NAMALWA (cell line): ENCODE measurements around the gene UPF1.

Experiments
- DNase-seq: peaks from one replicate; pipeline ENCODE4 v3.0.0-alpha.2; 2015; ENCODE audit warnings: low spot score

Gene UPF1

DNA sequence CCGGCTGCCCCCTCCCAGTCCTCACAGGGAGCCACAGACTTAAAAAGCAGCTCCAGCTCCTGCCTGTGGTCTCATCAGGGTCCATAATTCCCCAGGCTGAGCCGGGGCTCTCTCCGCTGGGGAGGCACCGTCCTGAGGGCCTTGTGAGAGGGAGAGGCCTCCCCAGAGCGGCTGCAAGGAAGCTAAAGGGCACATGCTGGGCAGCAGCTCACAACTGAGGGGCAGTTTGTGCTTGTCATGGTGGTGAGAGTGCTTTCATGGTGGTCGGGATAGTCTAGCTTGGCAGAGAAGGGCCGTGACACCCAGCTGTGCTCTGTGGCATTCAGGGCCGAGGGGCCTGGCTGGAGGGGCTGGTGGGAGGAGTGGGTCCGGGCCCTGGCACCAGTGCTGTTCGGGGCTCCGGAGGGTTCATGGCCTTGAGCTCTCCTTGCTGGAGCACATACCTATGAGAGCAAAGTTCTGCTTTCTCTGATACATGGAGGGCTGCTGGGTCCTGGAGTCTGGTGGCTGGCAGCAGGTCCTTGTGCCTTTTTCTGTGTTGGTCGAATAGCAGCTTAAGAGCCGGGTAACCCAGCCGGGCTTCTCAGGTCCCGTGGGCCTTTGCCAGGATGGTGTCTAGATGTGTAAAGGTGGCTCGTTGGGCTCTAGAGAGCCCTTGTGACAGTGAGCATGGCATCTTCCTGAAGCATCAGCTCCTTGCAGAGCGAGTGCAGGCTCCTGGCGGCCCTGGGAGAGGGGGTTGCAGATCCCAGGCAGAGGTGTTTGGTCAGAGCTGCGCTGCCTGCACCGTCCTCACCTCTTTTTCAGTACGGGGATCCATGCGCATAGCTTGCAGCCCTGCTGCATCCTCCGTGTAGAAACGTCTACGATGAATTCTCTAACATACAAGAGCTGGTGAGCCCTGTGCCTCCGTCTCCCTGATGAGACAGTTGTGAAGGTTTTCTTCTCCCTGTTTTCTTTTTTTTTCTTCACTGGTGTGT is 8.8 kb downstream of the UPF1 start:
- no peak for DNase-seq

DNA sequence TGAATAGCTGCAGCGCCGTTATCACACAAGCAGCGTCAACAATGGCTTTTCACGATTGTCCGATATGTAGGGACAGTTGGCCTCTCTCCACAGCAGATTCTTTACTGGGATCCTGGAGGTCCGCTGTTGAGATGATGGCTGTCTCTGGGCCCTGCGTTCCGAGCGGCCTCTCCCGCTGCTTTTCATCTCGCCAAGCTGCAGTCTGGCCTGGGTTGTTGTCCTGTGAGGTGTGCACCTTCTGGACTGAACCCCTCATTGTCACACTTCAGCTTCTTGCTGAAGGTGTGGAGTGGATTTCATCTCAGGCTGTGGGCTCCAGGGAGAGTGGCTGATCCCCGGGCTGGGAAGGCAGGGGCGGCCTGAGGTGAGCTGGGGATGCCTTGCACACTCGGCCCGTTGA is 9.6 kb downstream of the UPF1 start:
- DNase-seq: no peak

DNA sequence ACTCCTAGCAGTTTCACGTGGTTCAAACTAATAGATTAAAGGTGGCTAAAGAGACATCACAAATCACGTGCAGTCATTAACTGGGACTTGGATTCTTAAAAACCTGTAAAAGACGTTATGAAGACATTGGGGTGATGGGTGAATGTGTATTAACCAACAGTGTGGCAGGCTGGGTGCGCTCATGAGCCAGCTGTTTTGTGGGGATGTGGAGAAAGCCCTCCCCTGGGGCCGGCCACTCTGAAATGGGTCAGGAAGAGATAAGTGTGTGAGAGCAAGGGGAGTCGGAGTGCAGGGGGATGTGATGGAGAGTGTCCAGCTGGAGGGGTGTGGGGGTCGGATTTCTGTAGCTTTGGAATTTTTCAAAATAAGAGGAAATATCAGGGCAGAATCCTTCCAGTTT is 10.4 kb downstream of the UPF1 start:
- no peak for DNase-seq

DNA sequence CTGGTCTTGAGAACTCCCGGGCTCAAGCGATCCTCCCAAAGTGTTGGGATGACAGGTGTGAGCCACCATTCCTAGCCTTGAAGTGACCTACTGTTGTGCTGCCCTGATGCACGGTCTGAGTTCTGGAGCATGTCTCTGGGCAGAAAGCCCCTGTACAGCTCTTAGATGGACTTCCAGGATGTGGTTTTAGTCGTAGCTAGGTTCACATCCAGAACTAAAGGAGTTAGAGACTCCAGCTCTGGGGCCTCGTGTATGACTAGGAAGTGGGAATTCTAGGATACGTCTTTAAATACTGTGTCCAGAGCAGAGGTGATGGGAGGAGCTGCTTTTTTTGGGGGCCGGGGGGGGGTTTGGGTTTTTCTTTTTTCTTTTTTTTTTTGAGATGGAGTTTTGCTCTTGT is 12.2 kb downstream of the UPF1 start:
- DNase-seq: no peak

DNA sequence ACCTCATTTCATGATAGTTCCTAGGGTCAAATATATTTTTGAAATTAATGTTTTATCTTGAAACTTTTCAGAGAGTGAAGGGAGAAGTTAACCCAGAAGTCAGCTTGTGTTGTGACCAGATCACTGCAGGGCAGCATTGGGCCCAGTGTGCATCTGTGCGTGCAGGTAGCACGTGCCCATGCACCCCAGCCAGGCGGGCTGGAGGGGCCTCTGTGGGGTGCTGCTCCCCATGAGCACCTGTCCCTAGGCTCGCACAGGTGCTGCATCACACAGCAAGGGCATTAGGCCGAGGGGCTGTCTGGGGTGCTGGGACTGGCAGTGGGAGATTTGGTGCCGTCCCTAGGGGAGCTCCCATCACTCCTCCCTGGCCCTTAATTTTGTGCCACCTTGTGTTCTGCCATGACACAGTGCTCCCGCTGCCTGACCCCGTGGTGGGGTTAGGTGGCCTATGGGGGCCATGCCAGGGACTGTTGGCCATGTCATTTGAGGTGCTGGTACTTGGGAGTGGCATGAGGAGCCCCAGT is 13.1 kb downstream of the UPF1 start:
- no peak for DNase-seq

DNA sequence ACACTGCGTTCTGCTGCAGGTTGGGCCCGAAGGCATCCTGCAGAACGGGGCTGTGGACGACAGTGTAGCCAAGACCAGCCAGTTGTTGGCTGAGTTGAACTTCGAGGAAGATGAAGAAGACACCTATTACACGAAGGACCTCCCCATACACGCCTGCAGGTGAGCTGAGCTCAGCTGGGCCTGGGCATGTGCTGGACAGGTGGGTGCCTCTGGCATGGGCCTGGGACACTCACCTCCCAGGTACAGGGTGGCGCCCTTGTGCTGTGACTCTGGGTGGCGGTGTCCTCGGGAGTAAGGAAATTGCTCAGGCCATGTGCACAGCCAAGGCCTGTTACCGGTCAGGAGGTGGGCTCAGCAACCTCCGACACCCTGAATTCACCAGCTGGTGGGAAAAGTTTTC is 14.2 kb downstream of the UPF1 start:
- DNase-seq: no peak

DNA sequence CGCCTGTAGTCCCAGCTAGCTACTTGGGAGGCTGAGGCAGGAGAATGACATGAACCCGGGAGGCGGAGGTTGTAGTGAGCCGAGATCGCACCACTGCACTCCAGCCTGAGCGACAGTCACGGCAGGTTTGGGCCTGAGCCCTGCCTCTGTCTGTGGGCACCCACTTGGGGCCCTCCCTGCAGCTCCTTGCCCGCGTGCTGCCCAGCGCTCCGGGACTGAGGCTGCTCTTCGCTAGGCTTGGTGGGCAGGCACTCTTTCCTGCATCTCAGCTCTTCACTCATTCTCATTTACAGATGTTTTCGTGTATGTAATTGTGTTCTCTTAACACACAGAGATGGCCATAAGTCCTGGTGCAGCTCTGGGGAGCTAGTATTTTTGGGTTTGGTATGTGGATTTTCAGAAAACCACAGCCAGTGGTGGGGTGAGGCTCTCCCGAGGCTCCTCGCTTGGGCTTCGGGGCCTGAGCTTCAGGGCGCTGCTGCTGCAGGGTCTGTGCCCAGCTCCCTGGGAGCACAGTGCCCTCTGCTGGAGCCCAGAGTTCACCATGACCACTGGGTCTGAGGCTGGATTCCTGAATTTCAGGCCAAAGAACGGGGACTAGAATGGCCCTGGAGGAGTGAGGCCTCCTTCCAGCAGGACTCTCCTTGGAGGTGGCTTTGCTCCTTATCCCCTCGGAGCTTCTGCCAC is 15.2 kb downstream of the UPF1 start:
- DNase-seq: peak; percentile 74

DNA sequence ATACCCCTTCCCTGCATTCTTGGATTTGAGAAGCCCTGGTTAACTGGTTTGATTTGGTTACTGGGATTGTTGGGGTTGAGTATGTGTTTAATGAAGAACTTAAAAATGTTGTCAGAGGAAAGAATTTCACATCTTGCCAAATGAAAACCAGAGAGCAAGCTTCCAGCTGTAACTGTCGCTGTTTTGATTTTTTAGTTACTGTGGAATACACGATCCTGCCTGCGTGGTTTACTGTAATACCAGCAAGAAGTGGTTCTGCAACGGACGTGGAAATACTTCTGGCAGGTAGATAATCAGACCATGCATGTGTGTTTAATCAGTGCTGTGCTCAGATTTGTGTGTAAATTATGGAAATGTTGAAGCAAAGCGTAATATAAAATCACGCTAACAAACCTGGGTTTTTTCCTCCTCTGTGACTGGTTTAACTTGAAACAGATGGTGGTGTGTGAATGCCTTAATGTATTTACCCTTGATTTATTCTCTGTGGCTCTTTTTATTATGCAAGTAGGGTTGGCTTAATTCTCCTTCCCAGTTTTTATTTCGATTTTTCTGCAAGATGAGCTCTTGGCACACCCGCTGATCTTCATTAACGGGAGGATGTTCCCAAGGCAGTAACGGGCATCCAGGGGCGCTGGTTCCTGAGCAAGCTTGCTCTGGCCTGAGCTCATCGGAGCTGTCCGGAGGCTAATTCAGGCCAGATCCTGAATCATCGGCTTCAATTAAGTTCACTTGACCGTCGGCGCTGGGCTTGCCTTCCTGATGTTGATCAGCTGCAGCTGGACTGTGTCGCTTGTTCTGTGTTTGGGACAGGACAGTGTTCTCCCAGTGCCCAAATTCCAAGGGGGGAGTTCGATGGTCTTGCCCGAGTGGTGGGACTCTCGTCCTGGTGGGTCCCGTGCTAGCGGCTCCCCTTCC is 16.0 kb downstream of the UPF1 start:
- DNase-seq: no peak

DNA sequence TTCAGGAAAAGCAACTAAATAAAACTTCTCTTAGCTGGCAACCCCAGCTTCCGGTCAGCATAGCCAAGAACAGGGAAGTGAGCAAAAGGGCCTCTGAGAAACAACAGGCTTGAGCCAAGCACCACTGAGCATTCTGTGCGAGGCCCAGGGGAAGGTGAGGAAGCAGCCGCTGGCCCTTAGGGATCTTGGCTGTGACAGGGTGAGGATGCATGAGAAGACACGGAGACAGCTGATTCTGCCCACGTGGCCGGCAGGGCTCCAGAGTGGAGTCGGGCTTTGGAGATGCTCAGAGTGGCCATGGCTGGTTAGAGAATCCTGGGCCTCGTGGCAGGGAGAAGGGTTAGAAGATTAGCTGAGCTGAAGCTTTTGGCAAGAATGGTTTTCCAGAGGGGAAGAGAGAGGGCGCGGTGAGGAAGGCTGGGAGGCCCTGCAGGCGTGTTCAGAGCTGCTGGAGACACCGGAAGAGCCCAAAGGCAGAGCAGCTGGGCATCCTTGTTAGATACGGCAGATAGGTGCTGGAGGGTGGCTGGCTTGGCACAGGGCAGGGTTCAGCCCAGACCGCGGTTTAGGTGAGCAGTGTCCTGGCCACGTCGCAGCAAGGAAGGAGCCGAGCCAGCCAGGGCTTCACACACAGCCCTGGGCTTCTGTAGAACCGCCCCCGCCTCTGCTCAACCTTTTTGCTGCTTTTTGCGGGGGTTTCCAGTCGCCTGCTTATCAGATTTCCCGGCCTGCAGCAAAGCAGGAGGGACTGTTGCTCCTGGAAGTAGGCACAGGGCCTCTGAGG is 17.3 kb downstream of the UPF1 start:
- DNase-seq: no peak

DNA sequence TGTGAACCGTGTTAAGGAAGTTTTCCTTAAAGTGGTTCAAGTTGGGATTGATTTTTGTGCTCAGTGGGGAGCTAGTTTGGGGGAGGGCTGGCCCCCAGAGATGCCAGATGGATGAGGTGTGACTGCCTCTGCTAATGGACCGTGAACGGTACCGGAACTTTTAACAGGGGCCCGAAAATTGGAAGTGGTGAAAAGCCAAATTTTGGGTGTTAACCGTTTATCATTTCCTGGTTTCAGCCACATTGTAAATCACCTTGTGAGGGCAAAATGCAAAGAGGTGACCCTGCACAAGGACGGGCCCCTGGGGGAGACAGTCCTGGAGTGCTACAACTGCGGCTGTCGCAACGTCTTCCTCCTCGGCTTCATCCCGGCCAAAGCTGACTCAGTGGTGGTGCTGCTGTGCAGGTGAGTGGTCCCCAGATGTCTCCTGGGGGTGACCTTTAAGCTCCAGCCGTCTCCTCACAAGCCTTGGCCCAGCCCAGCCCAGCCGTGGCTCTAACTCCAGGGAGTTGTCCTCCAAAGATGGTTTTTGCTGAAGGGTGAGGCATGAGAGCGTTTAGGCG is 18.2 kb downstream of the UPF1 start:
- no peak for DNase-seq

DNA sequence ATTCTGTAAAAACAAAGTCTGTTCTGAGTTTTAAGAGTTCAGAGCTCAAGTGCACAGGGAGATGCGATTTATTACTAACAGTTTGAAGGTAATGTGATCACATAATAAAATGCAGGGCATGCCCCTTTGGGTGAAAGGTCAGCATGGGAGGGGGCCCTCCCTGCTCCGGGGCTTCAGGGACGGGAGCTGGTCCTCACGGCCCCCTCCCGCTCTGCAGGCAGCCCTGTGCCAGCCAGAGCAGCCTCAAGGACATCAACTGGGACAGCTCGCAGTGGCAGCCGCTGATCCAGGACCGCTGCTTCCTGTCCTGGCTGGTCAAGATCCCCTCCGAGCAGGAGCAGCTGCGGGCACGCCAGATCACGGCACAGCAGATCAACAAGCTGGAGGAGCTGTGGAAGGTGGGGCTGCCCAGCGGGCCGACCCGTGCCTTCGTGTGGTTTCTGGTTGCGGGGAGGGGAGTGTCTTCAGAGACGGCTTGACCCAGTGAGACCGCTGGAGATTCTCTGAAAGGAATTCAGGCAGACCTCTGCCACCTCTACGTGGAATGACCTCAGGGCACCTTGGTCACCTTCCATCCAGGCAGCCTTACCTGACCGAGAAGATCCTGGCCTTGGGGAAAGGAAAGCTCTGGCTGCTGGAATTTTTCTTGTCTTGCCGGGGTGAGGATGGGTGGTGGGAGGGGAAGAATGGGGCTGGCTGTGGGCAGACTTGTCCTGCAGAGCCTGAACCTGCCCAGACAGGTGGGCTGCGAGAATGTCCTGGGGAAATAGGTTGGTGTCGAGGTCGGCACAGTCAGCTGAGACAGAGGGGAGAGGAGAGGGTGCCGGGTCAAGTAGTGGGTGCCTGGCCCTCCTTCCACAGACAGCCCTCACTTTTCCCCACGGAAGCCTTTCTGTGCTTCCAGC is 19.0 kb downstream of the UPF1 start:
- no peak for DNase-seq

DNA sequence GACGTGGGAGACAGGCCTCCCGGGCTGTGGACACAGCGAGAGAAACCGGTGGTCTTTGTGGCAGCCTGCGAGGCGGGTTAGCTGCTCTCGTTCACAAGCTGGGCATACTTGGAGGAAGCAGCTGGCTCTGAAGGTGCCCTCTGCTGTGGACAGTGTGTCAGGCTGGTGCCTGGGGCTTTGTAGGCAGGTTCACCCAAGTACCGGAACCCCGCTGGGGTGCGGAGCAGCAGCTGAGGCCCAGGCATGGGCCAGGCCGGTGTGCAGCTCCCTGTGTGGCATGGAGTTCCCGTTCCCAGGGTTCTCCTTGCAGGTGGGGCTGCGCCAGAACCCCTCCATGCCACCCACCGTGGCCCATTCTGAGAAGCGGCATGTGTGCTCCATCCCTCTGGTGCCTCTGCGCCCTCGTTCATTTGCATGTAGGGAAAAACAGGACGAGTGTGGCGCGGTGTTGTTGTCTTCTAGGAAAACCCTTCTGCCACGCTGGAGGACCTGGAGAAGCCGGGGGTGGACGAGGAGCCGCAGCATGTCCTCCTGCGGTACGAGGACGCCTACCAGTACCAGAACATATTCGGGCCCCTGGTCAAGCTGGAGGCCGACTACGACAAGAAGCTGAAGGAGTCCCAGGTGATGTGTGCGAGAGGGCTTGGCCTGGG is 20.0 kb downstream of the UPF1 start:
- no peak for DNase-seq

DNA sequence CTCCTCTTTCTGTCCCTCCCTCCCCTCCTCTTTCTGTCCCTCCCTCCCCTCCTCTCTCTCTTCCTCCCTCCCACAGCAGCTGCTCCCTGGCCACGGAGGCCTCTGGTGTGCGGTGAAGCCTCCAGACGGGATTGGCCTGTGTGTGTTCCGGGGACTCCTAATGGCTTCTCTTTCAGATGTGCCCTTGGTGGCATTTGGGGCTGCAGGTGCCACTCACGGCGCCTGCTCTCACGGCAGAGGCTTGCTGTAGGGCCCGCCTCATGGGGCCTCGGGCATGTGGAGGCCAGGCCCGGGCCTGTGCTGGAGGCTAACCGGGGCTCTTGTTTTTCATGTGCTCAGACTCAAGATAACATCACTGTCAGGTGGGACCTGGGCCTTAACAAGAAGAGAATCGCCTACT is 20.9 kb downstream of the UPF1 start:
- no peak for DNase-seq

DNA sequence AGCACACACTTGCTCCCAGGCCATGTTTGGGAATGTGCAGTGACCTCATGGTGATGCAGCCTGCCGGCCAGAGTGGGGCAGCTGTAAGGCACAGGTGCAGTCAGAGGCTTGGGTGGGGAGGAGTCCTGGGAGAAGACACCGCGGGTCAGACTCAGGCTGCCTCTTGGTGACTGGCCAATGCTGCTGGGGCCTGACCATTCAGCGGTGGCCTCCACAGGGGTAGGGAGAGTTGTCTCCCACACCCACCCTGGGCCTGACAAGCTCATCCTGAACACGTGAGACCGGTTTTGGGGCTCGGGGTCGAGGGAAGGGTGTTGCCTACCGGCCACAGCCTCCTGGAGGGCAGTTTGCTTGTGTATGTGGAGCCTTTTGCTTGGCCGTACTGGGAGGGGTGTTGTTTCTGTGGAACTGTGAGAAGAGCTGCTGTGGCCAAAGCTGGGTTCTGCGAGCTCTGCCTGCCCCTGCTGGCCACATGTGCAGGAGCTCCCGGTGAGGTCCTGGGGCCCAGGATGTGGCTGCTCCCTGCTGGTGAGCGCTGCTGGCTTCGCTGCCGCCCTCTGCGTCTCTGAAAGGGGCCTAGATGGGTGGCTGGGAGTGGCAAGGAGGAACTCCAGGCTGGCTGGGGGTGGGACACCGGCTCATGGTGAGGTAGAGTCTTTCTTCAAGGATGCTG is 22.1 kb downstream of the UPF1 start:
- no peak for DNase-seq

DNA sequence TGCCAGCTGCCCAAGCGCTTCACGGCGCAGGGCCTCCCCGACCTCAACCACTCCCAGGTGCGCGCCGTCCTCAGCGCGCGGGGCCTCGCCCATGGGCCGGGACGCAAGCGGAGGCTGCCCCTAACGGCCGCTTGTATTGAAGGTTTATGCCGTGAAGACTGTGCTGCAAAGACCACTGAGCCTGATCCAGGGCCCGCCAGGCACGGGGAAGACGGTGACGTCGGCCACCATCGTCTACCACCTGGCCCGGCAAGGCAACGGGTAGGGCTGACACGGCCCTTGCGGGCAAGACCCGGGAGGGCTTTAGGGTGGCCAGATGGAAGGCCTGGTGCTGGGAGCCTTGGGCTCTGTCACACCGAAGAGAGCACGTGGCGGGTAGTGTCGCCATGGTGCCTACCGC is 23.2 kb downstream of the UPF1 start:
- DNase-seq: no peak

DNA sequence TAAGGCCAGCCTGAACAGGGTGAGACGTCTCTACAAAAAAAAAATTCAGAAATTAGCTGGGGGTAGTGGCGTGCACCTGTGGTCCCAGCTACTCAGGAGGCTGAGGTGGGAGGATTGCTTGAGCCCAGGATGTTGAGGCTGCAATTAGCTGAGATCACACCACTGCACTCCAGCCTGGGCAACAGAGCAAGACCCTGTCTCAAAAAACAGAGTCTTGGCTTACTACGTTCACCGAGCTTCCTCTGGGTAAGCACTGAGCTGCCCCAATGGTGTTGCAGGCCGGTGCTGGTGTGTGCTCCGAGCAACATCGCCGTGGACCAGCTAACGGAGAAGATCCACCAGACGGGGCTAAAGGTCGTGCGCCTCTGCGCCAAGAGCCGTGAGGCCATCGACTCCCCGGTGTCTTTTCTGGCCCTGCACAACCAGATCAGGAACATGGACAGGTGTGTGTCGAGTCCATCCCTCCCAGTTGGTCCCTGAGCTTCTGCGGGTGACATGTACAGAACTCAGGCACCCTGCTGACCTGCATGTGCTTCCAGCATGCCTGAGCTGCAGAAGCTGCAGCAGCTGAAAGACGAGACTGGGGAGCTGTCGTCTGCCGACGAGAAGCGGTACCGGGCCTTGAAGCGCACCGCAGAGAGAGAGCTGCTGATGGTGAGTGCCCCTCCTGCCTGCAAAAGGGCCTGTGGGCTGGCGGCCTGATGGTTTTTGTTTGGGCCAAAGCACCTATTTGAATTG is 24.1 kb downstream of the UPF1 start:
- DNase-seq: no peak

DNA sequence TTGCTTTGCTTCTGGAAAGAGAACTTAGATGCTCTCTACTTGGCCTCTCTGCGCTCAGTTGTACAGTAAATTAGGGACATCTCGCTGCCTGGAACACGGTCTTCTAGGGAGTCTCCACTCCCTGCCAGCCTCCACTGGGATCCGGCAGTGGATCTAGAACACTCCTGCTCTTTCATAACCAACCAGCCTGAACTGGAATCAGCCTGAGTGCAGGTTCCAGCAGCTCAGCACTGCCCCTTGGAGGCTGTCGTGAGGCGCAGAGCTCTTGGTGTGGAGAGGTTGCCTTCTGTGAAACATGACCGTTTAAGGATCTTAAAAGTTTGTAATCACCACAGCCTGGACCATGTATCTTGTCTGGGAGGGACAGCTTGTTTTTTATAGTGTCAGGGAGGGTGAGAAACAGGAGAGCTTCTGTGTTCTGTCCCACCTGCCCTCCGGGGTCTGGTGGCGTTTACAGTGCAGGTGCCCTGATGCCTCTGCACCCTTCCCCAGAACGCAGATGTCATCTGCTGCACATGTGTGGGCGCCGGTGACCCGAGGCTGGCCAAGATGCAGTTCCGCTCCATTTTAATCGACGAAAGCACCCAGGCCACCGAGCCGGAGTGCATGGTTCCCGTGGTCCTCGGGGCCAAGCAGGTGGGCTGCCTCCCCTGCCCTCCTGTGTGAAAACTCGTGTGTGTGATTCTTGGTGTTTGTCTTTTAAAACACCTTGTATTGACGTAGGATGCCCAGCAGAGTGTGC is 24.8 kb downstream of the UPF1 start:
- no peak for DNase-seq
